ENCODE data around the gene CTU2. TPM values are rescaled to one million over a fixed set of nuclear protein-coding genes. Genes with fewer than 3 reads are reported as not detected.

CTU2 gene
- total RNA-seq, 1 donor from 2014 or later: 20.7 TPM

- TF ChIP-seq, protein P1, sequence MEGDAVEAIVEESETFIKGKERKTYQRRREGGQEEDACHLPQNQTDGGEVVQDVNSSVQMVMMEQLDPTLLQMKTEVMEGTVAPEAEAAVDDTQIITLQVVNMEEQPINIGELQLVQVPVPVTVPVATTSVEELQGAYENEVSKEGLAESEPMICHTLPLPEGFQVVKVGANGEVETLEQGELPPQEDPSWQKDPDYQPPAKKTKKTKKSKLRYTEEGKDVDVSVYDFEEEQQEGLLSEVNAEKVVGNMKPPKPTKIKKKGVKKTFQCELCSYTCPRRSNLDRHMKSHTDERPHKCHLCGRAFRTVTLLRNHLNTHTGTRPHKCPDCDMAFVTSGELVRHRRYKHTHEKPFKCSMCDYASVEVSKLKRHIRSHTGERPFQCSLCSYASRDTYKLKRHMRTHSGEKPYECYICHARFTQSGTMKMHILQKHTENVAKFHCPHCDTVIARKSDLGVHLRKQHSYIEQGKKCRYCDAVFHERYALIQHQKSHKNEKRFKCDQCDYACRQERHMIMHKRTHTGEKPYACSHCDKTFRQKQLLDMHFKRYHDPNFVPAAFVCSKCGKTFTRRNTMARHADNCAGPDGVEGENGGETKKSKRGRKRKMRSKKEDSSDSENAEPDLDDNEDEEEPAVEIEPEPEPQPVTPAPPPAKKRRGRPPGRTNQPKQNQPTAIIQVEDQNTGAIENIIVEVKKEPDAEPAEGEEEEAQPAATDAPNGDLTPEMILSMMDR (IDR thresholded peaks at IDR 0.05): no peak
- Mint-ChIP-seq H3K36me3 (ENCODE audit: low read depth) (peaks cover 11% of the 10 kb centered on the region), H3K27ac (ENCODE audit: unreplicated experiment) (no peak overlapping the region), H3K9me3 (ENCODE audit: low read depth) (no peaks in the 10 kb centered on the region), H3K27me3 (ENCODE audit: low read depth) (no peaks in the 10 kb centered on the region), H3K4me3 (ENCODE audit: unreplicated experiment) (no peak overlapping the region), H3K4me1 (ENCODE audit: low read depth) (peaks cover 9% of the 10 kb centered on the region)
- no peak for DNase-seq (ENCODE audit: low spot score)
Measured at GRCh38 chr16:88735616-88736015, 29.3 kb downstream of the CTU2 start.

- Mint-ChIP-seq H3K9me3 (ENCODE audit: low read depth) (no peaks in the 10 kb centered on the region), H3K27ac (ENCODE audit: unreplicated experiment) (no peak overlapping the region), H3K36me3 (ENCODE audit: low read depth) (peaks cover 8% of the 10 kb centered on the region), H3K4me3 (ENCODE audit: unreplicated experiment) (no peak overlapping the region), H3K27me3 (ENCODE audit: low read depth) (no peaks in the 10 kb centered on the region), H3K4me1 (ENCODE audit: low read depth) (peaks cover 5% of the 10 kb centered on the region)
- TF ChIP-seq, protein P1 (IDR thresholded peaks at IDR 0.05): no peak
- DNase-seq (ENCODE audit: low spot score): no peak
Measured at GRCh38 chr16:88736088-88736487, 29.8 kb downstream of the CTU2 start.

GRCh38 chr16:88736496-88736895, 30.2 kb downstream of the CTU2 start:
- Mint-ChIP-seq H3K27ac (ENCODE audit: unreplicated experiment) (no peak overlapping the region), H3K27me3 (ENCODE audit: low read depth) (no peaks in the 10 kb centered on the region), H3K4me1 (ENCODE audit: low read depth) (peaks cover 1% of the 10 kb centered on the region), H3K4me3 (ENCODE audit: unreplicated experiment) (no peak overlapping the region), H3K36me3 (ENCODE audit: low read depth) (peaks cover 5% of the 10 kb centered on the region), H3K9me3 (ENCODE audit: low read depth) (no peaks in the 10 kb centered on the region)
- no peak for DNase-seq (ENCODE audit: low spot score)
- TF ChIP-seq, protein P1 (IDR thresholded peaks at IDR 0.05): no peak

GRCh38 chr16:88737298-88738150, 31.2 kb downstream of the CTU2 start:
- Mint-ChIP-seq H3K4me1 (ENCODE audit: low read depth) (no peaks in the 10 kb centered on the region), H3K27me3 (ENCODE audit: low read depth) (no peaks in the 10 kb centered on the region), H3K9me3 (ENCODE audit: low read depth) (no peaks in the 10 kb centered on the region), H3K27ac (ENCODE audit: unreplicated experiment) (no peak overlapping the region), H3K4me3 (ENCODE audit: unreplicated experiment) (no peak overlapping the region), H3K36me3 (ENCODE audit: low read depth) (peaks cover 5% of the 10 kb centered on the region)
- DNase-seq (ENCODE audit: low spot score): no peak
- TF ChIP-seq, protein P1 (IDR thresholded peaks at IDR 0.05): peak; percentile 96

DNA sequence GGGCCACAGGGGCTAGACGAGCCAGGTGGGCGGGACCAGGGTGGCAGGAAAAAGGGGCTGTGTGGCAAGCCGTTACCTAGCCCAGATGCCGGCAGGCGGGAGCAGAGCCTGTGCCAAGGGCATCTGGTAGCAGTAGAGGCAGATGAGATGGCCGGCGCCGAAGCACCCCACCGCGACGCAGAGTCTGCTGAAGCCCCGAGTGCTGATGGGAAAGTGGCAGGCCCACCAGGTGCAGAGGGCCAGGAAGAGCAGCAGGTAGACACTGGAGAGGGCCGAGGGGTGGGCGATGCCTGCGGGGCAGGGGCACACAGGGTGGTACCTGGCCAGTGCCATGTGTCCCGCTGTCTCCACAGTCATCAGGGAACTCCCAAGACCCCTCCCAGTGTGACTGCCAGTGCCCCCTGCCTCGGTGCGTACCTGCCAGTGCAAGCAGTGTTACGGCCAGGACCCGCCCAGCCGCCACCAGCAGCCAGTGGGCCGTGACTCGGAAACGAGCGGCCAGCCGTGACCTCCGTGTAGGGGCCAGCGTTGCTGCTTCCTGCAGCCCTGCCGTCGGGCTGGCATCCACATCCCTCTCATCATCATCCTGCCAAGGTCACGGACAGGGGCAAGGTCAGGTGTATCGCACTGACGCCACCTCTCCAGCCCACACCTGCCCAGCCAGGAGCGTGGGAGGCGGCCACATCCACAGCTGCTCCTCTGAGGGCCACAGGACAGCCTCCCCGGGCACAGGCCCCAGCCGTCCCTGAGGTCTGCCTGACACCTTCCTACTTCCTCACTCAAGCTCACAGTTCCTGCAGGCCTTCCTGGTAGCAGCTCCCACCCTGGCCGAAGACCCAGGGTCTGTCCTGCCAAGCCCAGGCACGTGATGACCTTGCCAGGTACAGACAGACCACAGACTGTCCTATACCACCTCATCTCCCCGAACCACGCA, 32.1 kb downstream of the CTU2 start:
- no peak overlapping the region for H3K4me3 Mint-ChIP-seq (ENCODE audit: unreplicated experiment)
- no peaks in the 10 kb centered on the region for H3K9me3 Mint-ChIP-seq (ENCODE audit: low read depth)
- no peaks in the 10 kb centered on the region for H3K27me3 Mint-ChIP-seq (ENCODE audit: low read depth)
- H3K36me3 Mint-ChIP-seq (ENCODE audit: low read depth): peaks cover 5% of the 10 kb centered on the region
- H3K27ac Mint-ChIP-seq (ENCODE audit: unreplicated experiment): no peak overlapping the region
- no peak for DNase-seq (ENCODE audit: low spot score)
- no peaks in the 10 kb centered on the region for H3K4me1 Mint-ChIP-seq (ENCODE audit: low read depth)
- TF ChIP-seq, protein P1 (IDR thresholded peaks at IDR 0.05): no peak
